Effector memory CD8-positive, alpha-beta T cell (primary cell): ENCODE results near the gene CYSLTR1.
"Not testable (repeated sequence)": the region's sequence is repeated elsewhere in the genome, so short reads cannot be mapped to it uniquely, and the experiment has no call there.

Experiments used
- ATAC-seq: fragments of 150-1000 bp; cut with Tn5 transposase; replicated peaks from 2 replicates; pipeline ENCODE4 v1.10.0; 2021; ENCODE audit warnings: mild to moderate bottlenecking, moderate library complexity
- DNase-seq, 3 experiments: peaks; one replicate each; pipeline ENCODE4 v3.0.0; 2021
- H3K27ac Mint-ChIP-seq, 2 donors: one replicate each; pipeline ENCODE4 v1.8.0; 2022; ENCODE audit warnings: mild to moderate bottlenecking in 2 of 2, mixed read lengths in 2 of 2, moderate library complexity in 2 of 2
- H3K27me3 Mint-ChIP-seq, 2 donors: one replicate each; pipeline ENCODE4 v1.8.0; 2022; ENCODE audit warnings: mixed read lengths in 2 of 2
- H3K36me3 Mint-ChIP-seq: one replicate; pipeline ENCODE4 v1.8.0; 2022; ENCODE audit warnings: mild to moderate bottlenecking, moderate library complexity, mixed read lengths; ENCODE audit not compliant: insufficient read depth
- H3K4me1 Mint-ChIP-seq, 2 donors: one replicate each; pipeline ENCODE4 v1.8.0; 2022; ENCODE audit warnings: low read depth in 2 of 2, mixed read lengths in 2 of 2
- H3K4me3 Mint-ChIP-seq, 2 donors: one replicate each; pipeline ENCODE4 v1.8.0; 2022; ENCODE audit warnings: mild to moderate bottlenecking in 2 of 2, mixed read lengths in 2 of 2, moderate library complexity in 2 of 2
- H3K9me3 Mint-ChIP-seq, 2 donors: one replicate each; pipeline ENCODE4 v1.8.0; 2022; ENCODE audit warnings: mixed read lengths in 2 of 2

Gene CYSLTR1

DNA sequence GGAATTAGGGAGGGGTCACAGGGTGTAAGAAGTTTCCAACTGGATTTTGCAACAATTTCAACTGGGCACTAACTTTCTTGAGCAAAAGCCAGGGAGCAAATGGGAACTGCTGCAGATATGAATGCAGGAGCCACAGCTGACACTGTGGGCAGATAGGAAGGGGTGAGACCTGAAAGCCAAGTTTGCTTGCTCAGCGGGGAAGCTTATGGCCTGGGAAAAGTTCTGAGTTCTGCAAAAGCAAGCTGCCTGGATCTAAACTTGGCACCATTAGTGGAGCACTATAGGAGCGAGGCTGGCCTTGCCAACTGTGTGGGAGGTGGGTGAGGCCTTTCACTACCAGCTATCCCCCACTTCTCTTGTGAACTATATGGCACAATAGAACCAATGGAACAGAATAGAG, 11.1 kb downstream of the CYSLTR1 start:
- Mint-ChIP-seq H3K36me3 (no peaks in the 10 kb centered on the region), H3K4me1 (peaks cover 4 to 6% of the 10 kb centered on the region in 2 donors), H3K9me3 (no peaks in the 10 kb centered on the region), H3K27me3 (no peaks in the 10 kb centered on the region), H3K4me3 (no peak overlapping the region), H3K27ac (no peak overlapping the region)
- ATAC-seq (no peak), DNase-seq (no peak)

DNA sequence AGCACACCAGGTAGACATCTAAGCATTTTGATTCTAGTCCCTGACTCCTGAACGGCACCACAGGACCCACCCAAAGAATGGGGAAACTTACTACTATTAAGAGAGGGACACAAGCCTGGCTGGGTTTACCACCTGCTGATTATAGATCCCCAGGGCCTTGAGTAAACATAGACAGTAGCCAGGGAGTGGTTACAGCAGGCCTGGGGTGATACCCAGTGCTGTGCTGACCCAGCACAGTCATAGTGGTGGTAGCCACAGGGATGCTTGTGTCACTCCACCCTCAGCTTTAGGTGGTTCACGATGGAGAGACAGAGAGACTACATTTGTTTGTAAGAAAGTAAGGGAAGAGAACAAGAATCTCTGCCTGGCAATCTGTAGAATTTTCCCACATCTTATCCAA, 11.7 kb downstream of the CYSLTR1 start:
- no peak for ATAC-seq
- peaks cover 0 to under 1% of the 10 kb centered on the region in 2 donors for H3K4me1 Mint-ChIP-seq
- no peak overlapping the region for H3K4me3 Mint-ChIP-seq
- H3K27ac Mint-ChIP-seq: no peak overlapping the region
- H3K27me3 Mint-ChIP-seq: peaks cover 3 to 4% of the 10 kb centered on the region in 2 donors
- no peaks in the 10 kb centered on the region for H3K36me3 Mint-ChIP-seq
- no peaks in the 10 kb centered on the region for H3K9me3 Mint-ChIP-seq
- DNase-seq: no peak

DNA sequence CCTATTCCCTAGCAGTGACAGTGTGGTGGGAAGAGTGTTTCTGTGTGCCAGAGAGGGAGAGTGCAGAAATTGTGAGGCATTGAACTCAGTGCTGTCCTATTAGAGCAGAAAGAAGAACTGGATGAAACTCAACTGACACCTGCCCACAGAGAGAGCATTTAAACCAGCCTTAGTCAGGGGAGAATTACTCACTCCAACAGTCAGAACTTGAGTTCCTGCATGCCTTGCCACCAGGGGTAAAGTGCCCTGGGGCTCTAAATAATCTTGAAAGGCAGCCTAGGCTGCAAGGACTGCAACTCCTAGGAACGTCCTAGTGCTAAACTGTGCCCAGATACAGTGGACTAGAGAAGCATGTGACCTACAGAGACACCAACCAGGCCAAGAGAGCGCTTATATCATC, 12.8 kb downstream of the CYSLTR1 start:
- Mint-ChIP-seq H3K27me3 (peaks cover 11 to 12% of the 10 kb centered on the region in 2 donors), H3K4me1 (no peaks in the 10 kb centered on the region), H3K36me3 (no peaks in the 10 kb centered on the region), H3K4me3 (no peak overlapping the region), H3K9me3 (no peaks in the 10 kb centered on the region), H3K27ac (no peak overlapping the region)
- no peak for ATAC-seq
- no peak for DNase-seq

DNA sequence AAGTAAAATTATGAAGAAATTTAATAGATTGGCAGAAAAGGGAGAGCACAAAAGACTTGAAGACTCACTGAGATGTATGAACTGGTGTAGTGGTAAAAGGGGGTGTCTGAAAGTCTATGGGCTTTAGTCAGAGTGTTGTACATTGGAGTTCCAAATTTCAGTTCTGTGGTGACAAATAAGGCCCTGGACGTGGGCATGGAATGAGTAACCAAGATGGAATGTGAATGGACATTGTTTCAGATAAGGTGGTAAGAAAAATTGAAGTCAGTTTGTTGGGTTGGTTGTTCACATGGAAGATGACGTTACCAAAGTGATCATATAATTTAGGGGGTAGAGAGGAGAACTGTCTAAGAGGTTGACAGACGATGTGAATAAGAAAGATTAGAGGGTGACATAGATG, 13.9 kb downstream of the CYSLTR1 start:
- no peak overlapping the region for H3K27ac Mint-ChIP-seq
- no peak overlapping the region for H3K4me3 Mint-ChIP-seq
- ATAC-seq (no peak), DNase-seq (no peak)
- no peaks in the 10 kb centered on the region for H3K4me1 Mint-ChIP-seq
- peaks cover 11 to 12% of the 10 kb centered on the region in 2 donors for H3K27me3 Mint-ChIP-seq
- no peaks in the 10 kb centered on the region for H3K9me3 Mint-ChIP-seq
- no peaks in the 10 kb centered on the region for H3K36me3 Mint-ChIP-seq

DNA sequence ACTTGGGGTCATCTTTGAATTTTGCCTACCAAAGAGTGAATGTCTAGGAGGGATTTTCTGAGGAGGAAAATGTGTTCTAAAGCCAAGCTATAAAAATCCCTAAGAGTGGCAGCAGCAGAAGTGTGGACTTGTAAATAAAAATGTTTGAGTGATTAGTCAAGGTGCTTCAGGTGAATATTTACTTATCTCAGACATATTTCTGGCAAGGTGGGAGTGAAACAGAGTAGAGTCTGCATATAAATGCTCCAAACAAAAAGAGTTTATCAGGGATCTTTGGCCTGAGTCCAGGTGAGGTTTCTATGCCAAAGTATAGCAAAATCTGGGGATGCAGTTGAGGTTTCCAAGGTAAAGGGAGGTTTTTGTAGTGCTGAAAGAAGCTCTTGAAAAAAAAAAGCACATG, 19.7 kb downstream of the CYSLTR1 start:
- H3K27me3 Mint-ChIP-seq: peaks cover 11 to 12% of the 10 kb centered on the region in 2 donors
- H3K4me1 Mint-ChIP-seq: no peaks in the 10 kb centered on the region

DNA sequence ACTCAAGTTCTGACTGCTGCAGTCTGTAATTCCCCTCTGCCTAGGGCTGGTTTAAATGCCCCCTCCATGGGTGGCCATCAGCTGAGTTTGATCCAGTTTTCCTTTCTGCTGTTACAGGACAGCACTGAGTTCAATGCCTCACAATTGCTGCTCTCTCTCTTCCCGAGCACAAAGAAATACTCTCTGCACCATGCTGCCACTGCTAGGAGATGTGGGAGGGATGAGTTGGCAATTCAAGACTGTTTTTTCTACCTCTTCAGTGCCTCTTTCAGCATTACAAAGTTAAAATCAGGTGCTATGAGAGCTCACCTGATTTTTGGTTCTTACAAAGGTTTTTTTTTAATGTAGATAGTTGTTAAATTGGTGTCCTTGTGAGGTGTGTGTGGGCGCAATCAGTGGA, 24.3 kb downstream of the CYSLTR1 start:
- no peaks in the 10 kb centered on the region for H3K27me3 Mint-ChIP-seq
- H3K4me1 Mint-ChIP-seq: no peaks in the 10 kb centered on the region
- ATAC-seq (no peak), DNase-seq (no peak)
- peaks cover 0 to 2% of the 10 kb centered on the region in 2 donors for H3K9me3 Mint-ChIP-seq
- H3K4me3 Mint-ChIP-seq: no peak overlapping the region
- no peaks in the 10 kb centered on the region for H3K36me3 Mint-ChIP-seq
- no peak overlapping the region for H3K27ac Mint-ChIP-seq

More for the DNA sequence above, 19.7 kb downstream of the CYSLTR1 start:
- DNase-seq: no peak
- Mint-ChIP-seq H3K4me3 (no peak overlapping the region), H3K36me3 (no peaks in the 10 kb centered on the region), H3K27ac (no peak overlapping the region), H3K9me3 (no peaks in the 10 kb centered on the region)
- ATAC-seq: no peak

DNA sequence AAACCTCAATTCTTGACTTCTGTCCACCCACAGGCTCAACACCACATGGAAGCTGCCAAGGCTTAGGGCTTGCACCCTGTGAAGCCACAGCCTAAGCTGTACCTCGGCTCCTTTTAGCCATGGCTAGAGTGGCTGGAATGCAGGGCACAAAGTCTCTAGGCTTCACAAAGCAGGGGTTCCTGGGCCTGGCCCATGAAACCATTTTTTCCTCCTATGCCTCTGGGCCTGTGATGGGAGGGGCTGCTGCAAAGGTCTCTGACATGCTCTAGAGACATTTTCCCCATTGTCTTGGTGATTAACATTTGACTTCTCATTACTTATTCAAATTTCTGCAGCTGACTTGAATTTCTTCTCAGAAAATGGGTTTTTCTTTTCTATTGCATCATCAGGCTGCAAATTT, 26.5 kb downstream of the CYSLTR1 start:
- not testable (repeated sequence) for H3K9me3 Mint-ChIP-seq

DNA sequence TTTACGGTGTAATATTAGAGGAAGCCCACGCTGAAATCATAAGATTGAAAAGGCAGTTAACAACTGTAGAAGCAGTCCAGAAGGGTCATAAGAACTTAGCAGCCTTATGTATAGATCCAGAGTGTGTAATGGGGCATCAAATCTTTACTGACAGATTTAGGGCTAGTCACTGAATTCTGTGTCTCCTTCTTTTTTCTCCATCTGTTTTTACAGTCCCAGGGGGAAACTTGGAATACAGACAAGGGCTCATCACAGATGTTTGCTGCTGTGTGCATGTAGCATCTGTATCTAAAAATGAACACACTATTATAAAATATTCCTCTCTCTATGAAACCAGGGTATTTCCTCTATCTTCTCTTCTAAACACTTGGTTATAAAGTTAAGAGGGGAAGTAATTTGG, 43.9 kb downstream of the CYSLTR1 start:
- DNase-seq (no peak), ATAC-seq (no peak)
- Mint-ChIP-seq H3K36me3 (peaks cover 3% of the 10 kb centered on the region), H3K4me3 (no peak overlapping the region), H3K27ac (no peak overlapping the region), H3K27me3 (no peaks in the 10 kb centered on the region), H3K9me3 (no peaks in the 10 kb centered on the region), H3K4me1 (no peaks in the 10 kb centered on the region)

More for the DNA sequence above, 26.5 kb downstream of the CYSLTR1 start:
- H3K27me3 Mint-ChIP-seq, H3K36me3 Mint-ChIP-seq, H3K4me3 Mint-ChIP-seq, ATAC-seq, DNase-seq, H3K27ac Mint-ChIP-seq, H3K4me1 Mint-ChIP-seq: not testable (repeated sequence)

DNA sequence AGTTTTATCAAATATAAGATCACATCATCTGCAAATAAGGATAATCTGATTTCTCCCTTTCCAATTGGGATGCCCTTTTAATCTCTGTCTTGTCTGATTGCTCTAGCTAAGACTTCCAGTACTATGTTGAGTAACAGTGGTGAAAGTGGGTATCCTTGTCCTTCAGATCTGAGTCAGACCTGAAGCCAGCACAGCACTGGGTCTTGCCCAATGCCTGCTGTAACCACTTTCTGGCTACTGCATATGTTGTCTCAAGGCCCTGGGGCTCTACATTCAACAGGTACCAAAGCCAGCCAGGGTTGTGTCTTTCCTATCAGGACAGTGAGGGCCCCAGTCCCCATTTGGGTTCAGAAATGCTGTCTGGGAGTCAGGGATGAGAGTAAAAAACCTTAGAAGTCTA, 90.3 kb downstream of the CYSLTR1 start:
- DNase-seq (no peak), ATAC-seq (no peak)
- Mint-ChIP-seq H3K4me1 (no peaks in the 10 kb centered on the region), H3K36me3 (no peaks in the 10 kb centered on the region), H3K4me3 (no peak overlapping the region), H3K27me3 (peaks cover 0 to 5% of the 10 kb centered on the region in 2 donors), H3K9me3 (no peaks in the 10 kb centered on the region), H3K27ac (no peak overlapping the region)

DNA sequence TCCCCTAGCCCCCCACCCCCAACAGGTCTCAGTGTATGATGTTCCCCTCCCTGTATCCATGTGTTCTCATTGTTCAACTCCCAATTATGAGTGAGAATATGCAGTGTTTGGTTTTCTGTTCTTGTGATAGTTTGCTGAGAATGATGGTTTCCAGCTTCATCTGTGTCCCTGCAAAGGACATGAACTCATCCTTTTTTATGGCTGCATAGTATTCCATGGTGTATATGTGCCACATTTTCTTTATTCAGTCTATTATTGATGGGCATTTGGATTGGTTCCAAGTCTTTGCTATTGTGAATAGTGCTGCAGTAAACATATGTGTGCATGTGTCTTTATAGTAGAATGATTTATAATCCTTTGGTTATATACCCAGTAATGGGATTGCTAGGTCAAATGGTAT, 101.4 kb downstream of the CYSLTR1 start:
- not testable (repeated sequence) for H3K27ac Mint-ChIP-seq, DNase-seq, ATAC-seq, H3K36me3 Mint-ChIP-seq, H3K4me3 Mint-ChIP-seq, H3K27me3 Mint-ChIP-seq, H3K9me3 Mint-ChIP-seq, H3K4me1 Mint-ChIP-seq
